NCI-H69 (cell line): ENCODE measurements around the gene NEDD8.
"Not testable (repeated sequence)": the region's sequence is repeated elsewhere in the genome, so short reads cannot be mapped to it uniquely, and the experiment has no call there.

Source experiments
- DNase-seq: peaks from one replicate; lab custom pipeline; 2025; lab: John Stamatoyannopoulos, UW

NEDD8 gene

GRCh38 chr14:24247422-24247821, 15.3 kb upstream of the NEDD8 start:
- DNase-seq, result no peak

- no peak for DNase-seq
Measured at GRCh38 chr14:24246765-24247212, 14.6 kb upstream of the NEDD8 start.

- DNase-seq, result not testable (repeated sequence)
Measured at GRCh38 chr14:24245350-24245749, 13.2 kb upstream of the NEDD8 start.

GRCh38 chr14:24243336-24243836, 11.2 kb upstream of the NEDD8 start:
- peak; percentile 64 for DNase-seq

- peak; percentile 97 for DNase-seq
Measured at GRCh38 chr14:24241829-24242443, 9.8 kb upstream of the NEDD8 start.

GRCh38 chr14:24240110-24240918, 8.1 kb upstream of the NEDD8 start:
- DNase-seq, result no peak

GRCh38 chr14:24238527-24239037, 6.4 kb upstream of the NEDD8 start:
- DNase-seq, result no peak

- DNase-seq, result no peak
Measured at GRCh38 chr14:24238123-24238522, 6.0 kb upstream of the NEDD8 start.

GRCh38 chr14:24237463-24237955, 5.3 kb upstream of the NEDD8 start:
- no peak for DNase-seq

- no peak for DNase-seq
Measured at GRCh38 chr14:24236689-24237462, 4.7 kb upstream of the NEDD8 start.

GRCh38 chr14:24235804-24236688, 3.9 kb upstream of the NEDD8 start:
- DNase-seq, result no peak

- DNase-seq, result no peak
Measured at GRCh38 chr14:24234095-24235005, 2.2 kb upstream of the NEDD8 start.

- DNase-seq, result no peak
Measured at GRCh38 chr14:24233538-24233866, 1.3 kb upstream of the NEDD8 start.

- DNase-seq, result peak; percentile 90
Measured at GRCh38 chr14:24232645-24233537, 724 bp upstream of the NEDD8 start, which contains the start of gene GMPR2. GMPR2 (plus strand) TSS chr14:24232929; CDS start chr14:24233254, 325 bp downstream.

- no peak for DNase-seq
Measured at GRCh38 chr14:24231263-24232120, 675 bp downstream of the NEDD8 start.

GRCh38 chr14:24228902-24229301, 3.3 kb downstream of the NEDD8 start:
- no peak for DNase-seq

- no peak for DNase-seq
Measured at GRCh38 chr14:24226473-24226872, 5.7 kb downstream of the NEDD8 start.

- DNase-seq, result no peak
Measured at GRCh38 chr14:24224618-24225071, 7.5 kb downstream of the NEDD8 start.
